ENCODE results near the gene CHPF.

GRCh38 chr2:219538956-219539788 lies 4.4 kb downstream of the CHPF start:
- TF ChIP-seq CTCF (IDR thresholded peaks at IDR 0.05) (no peak), POLR2A (IDR thresholded peaks at IDR 0.05) (no peak)
